Measurements from ENCODE around the gene C19orf53.
"Not testable (repeated sequence)": the region's sequence is repeated elsewhere in the genome, so short reads cannot be mapped to it uniquely, and the experiment has no call there.

Gene C19orf53

DNA sequence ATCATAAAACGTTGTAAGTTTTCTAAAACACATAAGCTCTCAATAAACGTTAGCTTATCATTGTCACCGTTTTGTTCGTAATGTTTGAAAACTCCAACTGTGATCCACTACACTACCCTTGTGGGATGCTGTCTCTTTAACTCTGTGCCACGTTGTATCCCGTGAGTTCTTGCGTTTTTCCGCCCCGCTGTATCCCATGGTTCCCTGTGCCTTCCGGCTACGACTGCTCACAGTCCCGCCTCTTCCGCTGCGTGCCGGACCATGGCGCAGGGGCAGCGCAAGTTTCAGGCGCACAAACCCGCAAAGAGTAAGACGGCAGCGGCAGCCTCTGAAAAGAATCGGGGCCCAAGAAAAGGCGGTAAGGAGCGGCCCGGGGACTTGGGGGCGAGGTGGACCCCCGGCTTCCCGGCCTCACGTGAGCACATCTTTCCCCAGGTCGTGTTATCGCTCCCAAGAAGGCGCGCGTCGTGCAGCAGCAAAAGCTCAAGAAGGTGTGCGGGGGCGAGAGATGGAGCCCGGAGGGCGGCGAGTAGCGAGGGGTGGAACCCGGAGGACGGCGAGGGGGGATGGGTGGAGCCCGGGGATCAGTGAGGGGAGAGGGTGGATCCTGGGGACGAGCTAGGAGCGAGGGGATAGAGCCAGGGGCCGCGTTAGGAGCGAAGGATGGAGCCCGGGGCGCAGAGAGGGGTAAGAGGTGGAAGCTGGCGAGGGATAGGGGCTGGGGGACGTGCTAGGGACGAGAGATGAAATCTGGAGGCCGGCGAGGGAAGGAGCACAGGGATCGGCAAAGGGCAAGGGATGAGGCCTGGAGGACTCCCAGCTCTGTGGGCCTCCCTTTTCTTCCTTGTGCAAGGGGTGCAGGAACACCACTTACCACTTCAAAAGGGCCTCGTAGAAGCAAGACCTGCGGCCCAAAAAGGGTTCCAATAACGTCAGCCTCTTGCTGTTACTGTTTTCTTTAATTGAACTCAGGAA, at the start of gene C19orf53:
Gene C19orf53 (plus strand): TSS at position 240 of the 975 bp plus-strand sequence. CDS start 22 bp downstream, at position 262.
- peak; percentile 82 for DNase-seq (ENCODE audit: low read depth)

DNA sequence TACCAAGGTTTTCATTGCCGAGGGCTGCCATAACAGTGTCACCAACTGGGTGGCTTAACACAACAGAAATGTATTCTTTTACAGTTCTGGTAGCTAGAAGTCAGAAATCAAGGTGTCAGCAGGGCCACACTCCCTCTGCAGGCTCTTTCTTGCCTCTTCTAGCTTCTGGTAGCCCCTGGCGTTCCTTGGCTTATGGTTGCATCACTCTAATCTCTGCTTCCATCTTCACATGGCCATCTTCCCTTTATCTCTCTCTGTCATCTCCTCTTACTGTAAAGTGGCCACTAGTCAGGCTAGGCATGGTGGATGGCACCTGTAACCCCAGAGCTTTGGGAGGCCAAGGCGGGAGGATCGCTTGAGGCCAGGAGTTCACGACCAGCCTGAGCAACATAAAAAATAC, 47.9 kb upstream of the C19orf53 start:
- no peak for DNase-seq (ENCODE audit: low read depth)

DNA sequence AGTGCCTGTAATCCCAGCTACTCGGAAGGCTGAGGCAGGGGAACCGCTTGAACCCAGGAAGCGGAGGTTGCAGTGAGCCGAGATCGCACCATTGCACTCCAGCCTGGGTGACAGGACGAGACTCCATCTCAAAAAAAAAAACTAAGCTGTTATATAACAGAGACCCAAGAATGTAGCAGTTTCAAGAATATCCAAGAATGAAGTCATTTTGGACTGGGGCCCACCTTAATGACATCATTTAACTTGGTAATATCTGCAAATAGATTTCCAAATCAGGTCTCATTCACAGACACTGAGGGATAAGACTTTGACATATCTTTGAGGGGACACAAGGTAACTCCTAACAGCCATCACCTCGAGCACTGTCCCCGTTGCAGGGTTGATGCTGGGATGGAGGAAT, 46.5 kb upstream of the C19orf53 start:
- DNase-seq (ENCODE audit: low read depth), result no peak

DNA sequence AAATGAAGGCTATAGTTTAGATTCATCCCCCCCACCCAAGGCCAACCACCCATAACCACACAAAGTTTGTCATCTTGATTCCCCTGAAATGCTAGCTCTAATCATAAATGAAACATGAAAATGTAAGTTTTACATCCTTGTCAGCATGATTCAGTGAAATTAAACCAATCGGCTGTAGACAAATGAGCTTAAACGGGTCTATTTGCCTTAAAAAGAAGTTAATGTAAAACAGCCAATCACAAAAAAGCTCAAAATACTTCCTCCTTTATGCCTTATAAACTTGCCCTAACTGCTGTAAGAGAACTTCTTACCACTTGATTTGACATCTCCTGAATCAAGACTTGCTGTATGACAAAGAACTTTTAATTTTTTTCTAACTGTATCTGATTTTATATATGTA, 44.4 kb upstream of the C19orf53 start:
- no peak for DNase-seq (ENCODE audit: low read depth)

DNA sequence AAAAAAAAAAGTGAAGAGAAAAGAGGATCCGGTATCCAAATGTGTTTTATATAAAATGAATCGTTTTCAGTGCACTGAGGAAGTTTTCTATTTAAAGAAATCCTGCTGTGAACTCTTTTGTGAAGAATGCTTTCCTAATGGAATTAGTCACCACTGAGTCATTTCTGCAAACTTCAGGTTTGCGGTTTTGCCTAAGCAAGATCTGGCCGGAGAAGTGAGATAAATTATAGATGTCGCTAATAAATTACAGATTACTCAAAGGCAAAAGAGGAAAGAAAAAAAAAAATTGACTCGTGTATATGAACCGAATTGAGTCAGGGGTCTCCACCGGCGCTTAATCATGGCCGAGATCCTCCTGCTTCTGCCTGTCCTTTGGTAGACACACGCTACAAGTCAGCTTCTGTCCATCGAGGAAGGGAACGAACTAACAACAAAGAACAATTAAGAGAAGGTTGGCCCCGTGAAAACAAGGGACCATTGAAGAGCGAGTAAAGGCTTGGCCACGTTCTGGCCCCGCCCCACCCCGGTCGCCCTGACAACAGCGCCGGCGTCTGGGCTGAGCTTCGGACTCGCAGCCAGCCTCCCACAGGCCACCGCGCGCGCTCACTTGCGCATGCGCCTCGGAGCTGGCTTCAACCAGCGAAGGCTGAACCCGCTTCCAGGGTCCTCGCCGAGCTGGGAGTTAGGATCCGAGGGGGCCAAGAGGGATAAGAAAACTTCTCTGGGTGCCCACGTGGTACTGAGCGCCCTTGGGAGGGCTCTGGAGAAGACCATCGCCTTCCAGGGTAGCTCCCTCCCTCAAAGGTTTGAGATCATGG, 42.9 kb upstream of the C19orf53 start:
- peak; percentile 89 for DNase-seq (ENCODE audit: low read depth)

DNA sequence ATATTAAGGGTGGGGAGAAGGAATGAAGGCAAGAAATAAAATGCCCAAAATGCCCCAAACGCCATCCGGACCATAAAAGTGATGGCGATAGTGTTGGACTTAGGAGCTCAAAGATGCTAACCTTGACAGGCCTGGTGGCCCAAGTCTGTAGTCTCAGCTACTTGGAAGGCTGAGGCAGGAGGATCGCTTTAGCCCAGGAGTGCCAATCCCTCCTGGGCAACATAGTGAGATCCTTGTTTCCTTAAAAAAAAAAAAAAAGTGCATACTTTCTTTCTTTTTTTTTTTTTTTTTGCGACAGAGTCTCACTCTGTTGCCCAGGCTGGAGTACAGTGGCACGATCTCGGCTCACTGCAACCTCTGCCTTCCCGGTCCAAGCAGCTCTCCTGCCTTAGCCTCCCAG, 41.9 kb upstream of the C19orf53 start:
- no peak for DNase-seq (ENCODE audit: low read depth)

DNA sequence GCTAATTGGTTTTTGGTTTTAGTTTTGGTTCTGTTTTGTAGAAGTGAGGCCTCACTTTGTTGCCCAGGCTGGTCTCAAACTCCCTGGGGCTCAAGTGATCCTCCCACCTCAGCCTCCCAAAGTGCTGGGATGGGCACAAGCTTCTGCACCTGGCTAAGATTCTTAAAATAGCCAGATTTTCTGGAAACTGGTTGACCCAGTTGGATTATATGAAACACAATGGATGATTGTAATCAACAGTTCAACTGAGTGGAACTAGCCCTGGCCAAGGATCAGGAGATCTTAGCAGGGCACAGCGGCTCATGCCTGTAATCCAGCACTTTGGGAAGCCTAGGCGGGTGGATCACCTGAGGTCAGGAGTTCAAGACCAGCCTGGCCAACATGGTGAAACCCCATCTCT, 39.5 kb upstream of the C19orf53 start:
- DNase-seq (ENCODE audit: low read depth), result no peak

DNA sequence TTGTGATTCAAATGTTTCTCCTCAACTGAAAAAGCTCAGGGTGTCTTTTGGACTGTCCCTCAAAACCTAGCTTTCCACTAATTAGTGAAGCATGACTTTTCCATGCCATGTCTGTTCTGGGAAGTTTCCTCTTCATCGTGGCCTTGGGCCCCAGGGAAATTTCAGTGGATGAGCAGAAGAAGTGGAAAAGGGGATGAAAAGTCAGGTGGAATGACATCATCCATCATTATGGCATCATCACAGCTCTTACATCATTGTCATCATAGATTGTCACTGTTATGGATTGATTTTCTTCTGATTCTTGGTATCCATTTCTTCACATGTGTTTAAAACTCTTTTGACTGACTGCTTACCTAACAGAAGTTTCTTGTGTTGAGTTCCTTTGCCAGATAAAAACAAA, 36.2 kb upstream of the C19orf53 start:
- no peak for DNase-seq (ENCODE audit: low read depth)

DNA sequence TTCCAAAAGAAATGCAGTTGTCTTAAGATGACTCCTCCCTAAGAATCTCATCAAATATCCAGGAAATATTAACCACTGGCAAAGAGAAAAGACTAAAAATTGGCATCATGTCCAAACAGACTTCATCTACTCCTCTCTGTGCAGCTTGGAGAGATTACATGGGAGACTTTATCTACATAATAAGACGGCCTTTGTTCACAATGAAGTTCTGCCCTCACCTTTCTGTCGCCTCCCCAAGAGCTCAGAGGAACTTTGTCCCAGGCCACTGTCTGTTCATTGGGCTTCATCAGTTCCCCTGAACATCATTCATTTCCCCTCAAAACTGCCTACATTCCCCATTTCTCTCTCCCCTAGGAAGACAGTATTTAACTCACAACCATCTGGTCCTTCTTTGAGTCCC, 32.4 kb upstream of the C19orf53 start:
- DNase-seq (ENCODE audit: low read depth), result no peak

DNA sequence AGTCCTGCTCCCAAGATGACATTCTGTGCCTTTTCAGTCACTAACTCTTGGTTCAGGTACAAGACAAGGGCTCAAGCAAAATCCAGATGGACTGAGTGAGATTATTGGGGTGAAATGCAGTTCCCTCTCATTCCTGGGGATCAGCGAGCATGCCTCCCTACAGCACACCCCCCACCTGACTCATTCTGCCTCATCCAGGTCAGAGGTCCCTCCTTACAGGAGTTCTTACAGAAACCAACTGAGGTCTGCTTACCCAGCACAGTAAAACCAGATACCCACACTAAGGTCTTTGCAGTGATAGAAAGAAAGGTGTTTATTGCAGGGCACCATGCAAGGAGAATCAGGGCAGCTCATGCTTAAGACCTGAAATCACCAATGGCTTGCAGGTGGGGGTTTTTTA, 31.5 kb upstream of the C19orf53 start:
- DNase-seq (ENCODE audit: low read depth), result no peak

DNA sequence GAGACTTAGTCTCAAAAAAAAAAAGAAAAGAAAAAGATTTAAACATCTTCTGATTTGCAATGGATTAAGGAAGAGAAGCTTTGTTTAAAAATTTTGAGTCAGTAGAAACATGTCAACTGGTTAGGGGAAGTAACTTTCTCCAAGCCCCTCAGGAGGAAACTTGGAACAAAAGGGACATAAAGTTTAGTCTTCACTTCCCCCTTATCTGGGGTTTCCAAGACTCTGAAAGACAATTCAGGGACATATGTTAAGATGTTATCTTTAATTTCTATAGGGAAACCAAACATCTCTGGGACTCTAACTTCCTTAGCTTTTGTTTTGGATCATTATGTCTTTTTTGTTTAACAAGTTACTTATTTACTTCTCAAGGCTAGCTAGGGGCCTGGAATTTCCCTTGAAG, 30.1 kb upstream of the C19orf53 start:
- no peak for DNase-seq (ENCODE audit: low read depth)

DNA sequence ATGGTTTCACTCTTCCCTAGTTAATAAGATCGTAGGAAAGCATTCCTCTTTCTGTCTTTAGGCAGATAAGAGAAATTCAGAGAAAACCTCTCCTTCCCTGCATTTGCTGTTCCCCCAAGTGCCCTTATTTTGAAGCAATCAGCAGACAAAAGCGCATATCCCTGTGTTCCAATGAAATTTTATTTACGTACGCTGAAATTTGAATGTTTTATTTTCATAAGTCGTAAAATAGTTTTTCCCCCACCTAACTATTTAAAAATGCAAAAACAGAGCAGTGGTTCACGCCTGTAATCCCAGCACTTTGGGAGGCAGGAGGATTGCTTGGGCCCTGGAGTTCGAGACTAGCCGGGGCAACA, 27.2 kb upstream of the C19orf53 start:
- no peak for DNase-seq (ENCODE audit: low read depth)

DNA sequence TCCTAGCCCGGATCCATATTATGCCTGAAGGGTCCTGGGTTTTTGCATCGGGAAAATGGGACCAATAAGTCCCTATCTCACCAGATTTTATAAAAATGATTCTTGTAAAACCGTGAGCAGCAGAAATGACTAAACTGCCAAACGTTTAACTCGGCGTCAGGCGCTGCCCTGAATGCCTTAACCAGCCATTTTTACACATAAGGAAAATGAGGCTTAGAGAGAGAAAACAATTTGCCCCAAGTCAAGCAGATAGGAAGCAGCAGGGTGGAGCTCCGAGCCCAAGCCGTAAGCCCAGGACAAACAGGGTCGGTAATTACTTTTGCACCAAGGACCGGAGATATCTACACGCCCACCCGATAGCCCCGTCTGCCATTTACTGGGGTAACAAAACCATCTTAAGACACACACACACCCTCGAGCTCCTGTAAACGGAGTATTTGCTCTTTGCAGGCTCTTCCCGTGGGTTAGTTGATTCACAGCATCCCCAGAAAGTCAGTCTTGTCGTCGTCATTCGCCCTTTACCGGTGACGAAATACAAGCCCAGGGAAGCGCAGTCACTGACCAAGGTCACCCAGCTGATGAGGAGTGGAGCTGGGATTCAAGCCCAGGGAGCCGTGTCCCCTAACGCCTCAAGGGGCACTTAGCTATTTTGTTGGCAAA, 26.0 kb upstream of the C19orf53 start:
- DNase-seq (ENCODE audit: low read depth), result no peak

DNA sequence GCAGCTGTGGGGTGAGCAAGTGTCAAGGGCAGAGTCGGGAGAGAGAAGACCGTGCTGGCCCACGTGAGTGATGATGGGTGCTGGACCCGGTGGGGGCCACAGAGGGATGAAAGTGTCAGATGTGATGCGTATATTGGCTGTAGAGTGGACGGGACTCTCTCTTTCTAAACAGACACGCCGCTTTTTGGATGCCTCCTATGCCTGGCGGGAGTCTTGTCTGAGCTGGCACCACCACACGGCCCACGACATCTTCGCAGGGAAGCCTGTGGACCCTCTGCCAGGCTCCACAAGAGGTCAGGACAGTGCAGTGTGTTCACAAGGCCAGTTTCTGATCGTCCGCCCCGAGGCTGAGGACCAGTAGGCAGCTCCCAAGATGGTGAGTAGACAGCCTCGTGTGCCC, 22.8 kb upstream of the C19orf53 start:
- no peak for DNase-seq (ENCODE audit: low read depth)

DNA sequence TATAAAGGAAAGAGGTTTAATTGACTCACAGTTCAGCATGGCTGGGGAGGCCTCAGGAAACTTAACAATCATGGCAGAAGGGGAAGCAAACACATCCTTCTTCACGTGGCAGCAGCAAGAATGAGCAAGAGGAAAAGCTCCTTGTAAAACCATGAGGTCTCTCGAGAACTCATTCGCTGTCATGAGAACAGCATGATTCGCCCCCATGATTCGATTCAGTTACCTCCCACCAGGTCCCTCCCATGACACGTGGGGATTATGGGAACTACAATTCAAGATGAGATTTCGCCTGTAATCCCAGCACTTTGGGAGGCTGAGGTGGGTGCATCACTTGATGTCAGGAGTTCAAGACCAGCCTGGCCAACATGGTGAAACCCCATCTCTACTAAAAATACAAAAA, 20.6 kb upstream of the C19orf53 start:
- not testable (repeated sequence) for DNase-seq (ENCODE audit: low read depth)

DNA sequence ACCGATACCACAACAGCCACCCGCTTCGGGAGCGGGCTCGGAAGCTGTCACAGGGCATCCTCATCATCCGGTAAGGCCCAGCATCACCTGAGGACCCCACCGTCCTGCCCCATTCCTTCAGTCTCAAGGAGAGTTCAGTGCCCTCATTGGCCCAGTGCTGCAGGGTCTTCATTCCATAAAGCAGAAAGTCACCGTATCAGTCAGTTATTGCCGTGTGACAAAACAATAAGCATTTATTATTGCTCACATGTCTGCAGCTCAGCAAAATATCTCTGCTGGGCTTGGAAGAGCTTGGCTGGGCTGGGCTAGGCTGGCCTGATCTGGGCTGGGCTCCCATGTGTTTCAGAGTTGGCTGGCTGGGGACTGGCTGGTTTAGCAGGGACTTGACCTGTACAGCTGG, 18.0 kb upstream of the C19orf53 start:
- no peak for DNase-seq (ENCODE audit: low read depth)

DNA sequence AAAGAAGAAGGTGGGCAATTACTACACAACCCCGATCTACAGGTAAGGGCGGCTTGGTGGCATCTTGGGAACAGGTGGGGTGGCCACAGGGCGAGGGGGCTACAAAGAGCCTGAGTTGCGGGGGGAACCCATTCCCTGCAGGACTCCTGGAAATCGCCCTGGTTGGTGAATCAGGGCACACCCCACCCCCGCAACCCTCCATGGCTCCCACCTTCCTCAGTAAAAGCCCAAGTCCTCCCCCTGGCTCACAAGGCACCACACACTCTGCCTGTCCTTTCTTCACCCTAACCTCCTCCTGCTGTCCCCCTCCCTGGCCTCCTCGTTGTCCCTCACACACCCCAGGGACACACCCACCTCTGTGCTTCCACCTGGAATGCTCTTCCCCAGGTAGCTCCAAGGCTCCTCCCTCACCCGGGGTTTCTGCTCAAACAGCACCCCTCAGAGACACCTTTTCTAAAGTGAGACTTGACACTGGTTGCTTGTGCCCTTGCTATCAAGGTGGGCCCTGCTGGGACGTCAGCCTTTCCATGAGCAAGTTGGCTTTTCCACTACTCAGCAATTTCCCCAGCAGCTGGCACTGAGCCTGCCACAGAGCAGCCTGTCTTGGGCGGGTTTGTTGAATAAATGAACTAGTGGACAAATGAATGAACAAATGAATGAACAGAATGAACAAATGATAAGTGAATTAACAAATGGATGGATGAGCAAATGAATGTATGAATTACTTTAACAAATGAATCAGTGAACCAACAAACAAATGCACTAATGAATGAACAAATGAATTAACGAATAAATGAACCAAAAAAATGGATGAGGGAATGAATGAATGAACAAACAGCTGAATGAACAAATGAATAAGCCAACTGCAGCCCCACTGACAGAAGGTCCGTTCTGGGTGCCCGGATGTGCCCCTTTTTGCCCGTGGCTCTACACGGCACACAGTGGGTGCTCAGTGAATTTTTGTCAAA, 16.2 kb upstream of the C19orf53 start:
- DNase-seq (ENCODE audit: low read depth), result no peak

DNA sequence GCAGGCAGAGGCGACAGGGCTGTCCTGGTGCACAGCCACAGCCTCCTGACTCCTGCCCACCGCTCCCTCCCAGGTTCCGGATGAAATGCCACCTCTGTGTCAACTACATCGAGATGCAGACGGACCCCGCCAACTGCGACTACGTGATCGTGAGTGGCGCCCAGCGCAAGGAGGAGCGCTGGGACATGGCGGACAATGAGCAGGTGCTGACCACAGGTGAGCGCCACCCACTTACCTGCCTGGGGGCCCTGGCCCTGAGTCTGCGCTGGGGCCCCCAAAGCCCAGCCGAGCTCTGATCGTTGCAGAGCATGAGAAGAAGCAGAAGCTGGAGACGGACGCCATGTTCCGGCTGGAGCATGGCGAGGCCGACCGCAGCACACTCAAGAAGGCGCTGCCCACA, 15.5 kb upstream of the C19orf53 start:
- no peak for DNase-seq (ENCODE audit: low read depth)

DNA sequence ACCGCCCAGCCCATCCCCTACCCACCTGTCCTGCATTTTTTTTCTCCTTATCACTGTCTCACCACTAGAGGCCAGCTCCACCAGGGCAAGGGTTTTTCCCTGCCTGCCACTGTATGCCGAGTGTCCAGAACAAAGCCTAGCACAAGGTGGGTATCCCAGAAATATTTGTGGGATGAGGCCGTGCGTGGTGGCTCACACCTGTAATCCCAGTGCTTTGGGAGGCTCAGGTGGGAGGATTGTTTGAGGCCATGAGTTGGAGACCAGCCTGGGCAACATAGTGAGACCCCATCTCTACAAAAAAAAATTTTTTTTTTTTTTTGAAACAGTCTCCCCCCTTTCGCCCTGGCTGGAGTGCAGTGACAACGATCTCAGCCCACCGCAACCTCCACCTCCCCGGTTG, 12.8 kb upstream of the C19orf53 start:
- DNase-seq (ENCODE audit: low read depth), result no peak

DNA sequence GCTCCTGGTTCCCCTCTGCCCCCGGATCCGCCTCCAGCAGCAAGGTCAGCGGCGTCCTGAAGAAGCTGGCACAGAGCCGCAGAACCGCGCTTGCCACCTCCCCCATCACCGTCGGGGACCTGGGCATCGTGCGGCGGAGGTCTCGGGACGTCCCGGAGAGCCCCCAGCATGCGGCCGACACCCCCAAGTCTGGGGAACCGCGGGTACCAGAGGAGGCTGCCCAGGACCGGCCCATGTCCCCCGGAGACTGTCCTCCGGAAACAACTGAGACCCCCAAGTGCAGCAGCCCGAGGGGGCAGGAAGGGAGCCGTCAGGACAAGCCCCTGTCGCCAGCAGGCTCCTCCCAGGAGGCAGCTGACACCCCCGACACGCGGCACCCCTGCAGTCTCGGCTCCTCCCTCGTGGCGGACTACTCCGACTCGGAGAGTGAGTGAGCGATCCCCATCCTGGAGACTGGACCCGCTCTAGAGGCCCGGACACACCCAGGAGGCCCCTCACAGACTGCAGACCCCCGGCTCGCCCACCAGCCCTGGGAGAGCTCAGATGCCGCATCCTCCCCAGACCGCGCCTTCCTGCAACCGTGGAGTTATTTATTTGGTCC, 11.5 kb upstream of the C19orf53 start:
- DNase-seq (ENCODE audit: low read depth), result no peak

DNA sequence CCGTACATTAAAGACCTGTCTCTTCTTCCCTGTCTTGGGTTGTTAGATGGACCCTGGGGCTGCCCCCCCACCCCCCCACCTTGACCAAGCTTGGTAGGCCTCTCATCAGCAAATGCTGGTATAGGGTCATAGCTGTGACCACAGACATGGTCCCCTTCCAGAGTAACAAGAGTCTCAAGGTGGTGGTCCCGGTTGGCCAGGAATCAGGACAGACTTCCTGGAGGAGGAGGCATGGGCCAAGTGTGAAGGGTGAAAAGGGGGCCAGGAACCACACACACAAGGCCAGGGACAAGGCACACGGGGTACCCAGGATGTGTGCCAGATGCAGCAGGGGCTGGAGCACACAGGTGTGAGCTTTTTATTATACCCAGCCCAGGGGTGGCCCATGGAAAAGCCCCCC, 11.0 kb upstream of the C19orf53 start:
- DNase-seq (ENCODE audit: low read depth), result no peak

All from activated T-cell treated with anti-CD3 and anti-CD28 coated beads for 24 hours (primary cell).